Ishikawa (cell line): ENCODE data around the gene PROK1.

ENCODE experiments used
- CEBPB ChIP-seq: IDR thresholded peaks from 2 replicates; pipeline ENCODE4 v1.6.1; 2012
- CREB1 ChIP-seq: IDR thresholded peaks from 2 replicates; pipeline ENCODE4 v1.6.1; 2012; ENCODE audit warnings: low read depth
- EGR1 ChIP-seq: IDR thresholded peaks from 2 replicates; pipeline ENCODE4 v1.6.1; 2012
- EP300 ChIP-seq: IDR thresholded peaks from 2 replicates; pipeline ENCODE4 v1.6.1; 2012; ENCODE audit warnings: borderline replicate concordance
- FOXM1 ChIP-seq: IDR thresholded peaks from 2 replicates; pipeline ENCODE4 v1.6.1; 2012; ENCODE audit warnings: low read depth, borderline replicate concordance
- MAX ChIP-seq: IDR thresholded peaks from 2 replicates; pipeline ENCODE4 v1.6.1; 2012
- NFIC ChIP-seq: IDR thresholded peaks from 2 replicates; pipeline ENCODE4 v1.6.1; 2012
- RAD21 ChIP-seq: IDR thresholded peaks from 2 replicates; pipeline ENCODE4 v1.6.1; 2012; ENCODE audit warnings: low read depth
- REST ChIP-seq: IDR thresholded peaks from 2 replicates; pipeline ENCODE4 v1.6.1; 2012; ENCODE audit warnings: low read depth, mild to moderate bottlenecking
- TAF1 ChIP-seq: IDR thresholded peaks from 2 replicates; pipeline ENCODE4 v1.6.1; 2012; ENCODE audit warnings: low read depth, mild to moderate bottlenecking
- TCF12 ChIP-seq: IDR thresholded peaks from 2 replicates; pipeline ENCODE4 v1.6.1; 2012; ENCODE audit warnings: low read depth
- TEAD4 ChIP-seq: IDR thresholded peaks from 2 replicates; pipeline ENCODE4 v1.6.1; 2012
- USF1 ChIP-seq: IDR thresholded peaks from 2 replicates; pipeline ENCODE4 v1.6.1; 2012
- YY1 ChIP-seq: IDR thresholded peaks from 2 replicates; pipeline ENCODE4 v1.6.1; 2012; ENCODE audit warnings: low read depth
- ZBTB7A ChIP-seq: IDR thresholded peaks from 2 replicates; pipeline ENCODE4 v1.6.1; 2012; ENCODE audit warnings: low read depth

The PROK1 gene

DNA sequence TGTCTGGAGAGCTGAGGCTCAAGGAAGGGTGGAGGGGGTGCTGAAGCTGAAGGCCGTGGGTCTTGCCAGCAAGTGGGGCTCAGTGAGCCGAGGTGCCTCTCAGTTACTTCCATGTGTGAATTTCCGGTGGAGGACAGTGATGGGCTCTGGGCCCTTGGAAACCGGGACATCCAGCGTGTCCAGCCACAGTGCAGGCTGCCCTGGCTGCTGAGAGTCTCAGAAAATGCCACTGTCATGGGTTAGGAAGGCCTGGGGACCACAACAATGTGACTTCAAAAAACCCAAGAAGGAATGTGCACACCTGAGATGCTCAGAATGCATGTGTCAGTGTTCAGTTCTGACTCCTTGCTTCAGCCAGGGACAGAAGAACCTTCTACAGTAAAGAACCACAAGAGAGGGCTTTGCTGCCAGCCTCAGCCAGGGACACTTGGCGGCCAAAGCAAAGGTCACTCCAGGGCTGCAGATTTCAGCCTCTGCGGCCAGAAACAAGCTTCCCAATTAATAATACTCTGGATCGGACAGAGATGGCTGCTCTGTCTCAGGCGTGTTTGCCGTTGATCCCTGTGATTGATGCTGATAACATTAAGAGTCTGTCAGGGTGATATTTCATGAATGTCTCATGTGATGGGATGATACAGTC is 30.8 kb upstream of the PROK1 start:
- TF ChIP-seq EGR1 (no peak), TEAD4 (no peak), FOXM1 (no peak), USF1 (no peak)

- no peak for TF ChIP-seq CREB1
Observed at GRCh38 chr1:110420874-110421793, 29.8 kb upstream of the PROK1 start.

DNA sequence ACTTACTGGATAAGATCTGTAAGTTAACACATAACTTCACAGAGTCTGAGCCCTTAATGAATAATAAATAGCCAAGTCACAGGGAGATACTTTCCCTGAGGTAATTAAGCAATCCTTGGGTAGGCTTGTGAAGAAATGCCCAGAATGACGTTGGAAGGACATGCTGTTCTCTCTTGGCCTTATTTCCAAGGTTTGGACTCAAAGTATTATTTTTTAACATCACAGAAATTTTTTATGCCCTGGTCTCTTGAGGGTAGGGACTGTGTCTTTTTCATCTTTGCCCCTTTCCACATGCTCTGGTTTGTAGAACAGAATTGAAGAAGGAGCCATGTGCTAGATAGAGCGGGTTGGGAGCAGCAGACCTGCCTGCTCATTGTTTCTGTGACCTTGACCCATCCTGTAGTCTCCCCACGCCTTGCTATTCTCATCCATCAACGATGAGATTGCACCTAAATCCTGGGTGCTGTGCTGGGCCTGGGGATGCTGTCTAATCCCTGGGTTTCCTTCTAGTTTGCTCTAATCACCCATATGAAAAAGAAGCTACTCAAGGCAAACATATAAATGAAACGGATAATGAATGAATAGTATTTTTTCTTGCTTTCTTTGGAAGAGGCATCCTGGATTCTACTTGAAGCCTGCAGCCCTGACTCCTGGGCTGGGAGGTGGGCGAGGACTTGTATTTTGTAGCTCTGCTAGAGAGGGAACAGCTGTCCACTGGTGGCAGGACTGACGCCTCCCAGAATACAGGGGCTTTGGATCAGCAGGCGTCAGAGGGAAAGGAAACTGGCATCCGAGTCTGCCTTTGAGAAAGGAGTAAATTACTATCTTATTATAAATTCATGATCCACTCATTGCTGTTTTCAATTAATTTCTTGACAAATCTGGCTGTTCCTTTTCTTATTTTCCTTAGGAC is 26.0 kb upstream of the PROK1 start:
- TF ChIP-seq EGR1 (no peak), RAD21 (no peak)

- TF ChIP-seq CREB1 (no peak), EGR1 (no peak), YY1 (no peak), TEAD4 (no peak), USF1 (no peak), RAD21 (no peak), EP300 (no peak), FOXM1 (no peak), ZBTB7A (no peak), TAF1 (no peak), TCF12 (no peak), NFIC (no peak), REST (no peak), CEBPB (no peak), MAX (no peak)
Observed at GRCh38 chr1:110425612-110426152, 25.3 kb upstream of the PROK1 start.

DNA sequence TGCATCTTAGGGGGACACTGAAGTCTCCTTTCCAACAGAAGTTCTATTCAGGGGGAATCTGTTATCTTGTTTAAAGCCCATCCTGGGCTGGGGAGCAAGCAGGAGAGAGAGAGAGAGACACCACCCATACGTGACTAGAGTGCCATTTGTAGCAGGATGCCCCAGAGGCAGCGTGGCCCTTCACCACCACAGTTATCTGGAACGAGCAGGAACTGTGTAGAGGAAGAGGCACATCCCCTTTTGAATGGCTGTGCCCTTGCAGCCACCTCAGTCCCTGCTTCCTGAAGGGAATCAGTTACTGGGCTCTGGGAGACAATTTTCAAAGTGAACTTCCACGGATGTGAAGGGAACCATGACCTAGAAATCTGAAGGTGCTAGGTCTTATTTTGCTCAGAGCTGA is 24.1 kb upstream of the PROK1 start:
- TF ChIP-seq NFIC, result no peak
- TF ChIP-seq TEAD4, result no peak
- no peak for TF ChIP-seq EP300
- no peak for TF ChIP-seq REST
- TF ChIP-seq USF1, result no peak
- no peak for TF ChIP-seq MAX
- TF ChIP-seq TAF1, result no peak
- TF ChIP-seq RAD21, result no peak
- no peak for TF ChIP-seq TCF12
- TF ChIP-seq YY1, result no peak
- no peak for TF ChIP-seq FOXM1
- TF ChIP-seq EGR1, result no peak
- no peak for TF ChIP-seq ZBTB7A
- no peak for TF ChIP-seq CREB1
- TF ChIP-seq CEBPB, result no peak
